Karpas-422 (cell line): ENCODE measurements around the gene KCTD20. TPM values are rescaled to one million over a fixed set of nuclear protein-coding genes. Genes with fewer than 3 reads are reported as not detected.
"Not testable (repeated sequence)": the region's sequence is repeated elsewhere in the genome, so short reads cannot be mapped to it uniquely, and the experiment has no call there.

Experiments used
- DNase-seq: peaks from one replicate; pipeline ENCODE4 v3.0.0-alpha.2; 2015
- H2AFZ ChIP-seq: fragments of 200-600 bp; sonication (generic); 2 replicates; pipeline ENCODE4 v1.6.1; 2014; ENCODE audit warnings: antibody characterized with exemption, low read length, mixed read lengths
- H3K27ac ChIP-seq: fragments of 200-600 bp; sonication (generic); 2 replicates; pipeline ENCODE4 v1.5.1; 2014; ENCODE audit warnings: mild to moderate bottlenecking, low read length, moderate library complexity
- H3K27me3 ChIP-seq: fragments of 200-600 bp; sonication (generic); 2 replicates; pipeline ENCODE4 v1.6.1; 2014; ENCODE audit warnings: low read length, mixed read lengths
- H3K36me3 ChIP-seq: fragments of 200-600 bp; sonication (generic); 2 replicates; pipeline ENCODE4 v1.6.1; 2014; ENCODE audit warnings: low read length, mixed read lengths; ENCODE audit not compliant: insufficient read depth
- H3K4me1 ChIP-seq: fragments of 200-600 bp; sonication (generic); 2 replicates; pipeline ENCODE4 v1.6.1; 2014; ENCODE audit warnings: mild to moderate bottlenecking, low read length, mixed read lengths
- H3K4me2 ChIP-seq: fragments of 200-600 bp; sonication (generic); 2 replicates; pipeline ENCODE4 v1.6.1; 2014; ENCODE audit warnings: low read length, low read depth, mild to moderate bottlenecking; ENCODE audit not compliant: poor library complexity, severe bottlenecking
- H3K4me3 ChIP-seq: fragments of 200-600 bp; sonication (generic); 2 replicates; pipeline ENCODE4 v1.5.1; 2014; ENCODE audit warnings: mild to moderate bottlenecking, antibody characterized with exemption, low read length, mixed read lengths
- H3K79me2 ChIP-seq: fragments of 200-600 bp; sonication (generic); 2 replicates; pipeline ENCODE4 v1.6.1; 2014; ENCODE audit warnings: mild to moderate bottlenecking, low read length, mixed read lengths
- H3K9ac ChIP-seq: fragments of 200-600 bp; sonication (generic); 2 replicates; pipeline ENCODE4 v1.6.0; 2014; ENCODE audit warnings: low read length
- H3K9me2 ChIP-seq: fragments of 200-600 bp; sonication (generic), shearing (Covaris generic); replicated peaks from 2 replicates; pipeline ENCODE4 v1.6.0; 2014; ENCODE audit warnings: mild to moderate bottlenecking, low read length, moderate library complexity; ENCODE audit not compliant: insufficient read depth
- H3K9me3 ChIP-seq: fragments of 300-700, 200-600 bp; sonication (generic); 2 replicates; pipeline ENCODE4 v1.6.1; 2014; ENCODE audit warnings: low read length, mixed read lengths
- H4K20me1 ChIP-seq: fragments of 200-600 bp; sonication (generic); 2 replicates; pipeline ENCODE4 v1.6.1; 2014; ENCODE audit warnings: mild to moderate bottlenecking, antibody characterized with exemption, low read length, low read depth; ENCODE audit not compliant: insufficient read depth
- total RNA-seq: library from RNA; depleted of rRNA; stranded (reverse); fragments of >200 nt; shearing (Covaris generic); gene quantifications from 2 replicates; pipeline ENCODE4 v1.2.3, GENCODE V29; 2014; ENCODE audit warnings: low replicate concordance

The KCTD20 gene
- total RNA-seq, 1 experiment from 2014 or later: 94.5 TPM

- Histone ChIP-seq H3K4me1 (peaks cover 7% of the 10 kb centered on the region; the same call in 1 of the 2 replicates), H3K36me3 (peaks cover 17% of the 10 kb centered on the region; the same call in 1 of the 2 replicates), H4K20me1 (peaks cover 3% of the 10 kb centered on the region; the same call in 1 of the 2 replicates), H2AFZ (no peak overlapping the region), H3K4me3 (no peak overlapping the region), H3K9me3 (no peaks in the 10 kb centered on the region), H3K27ac (no peak overlapping the region), H3K9ac (no peak overlapping the region), H3K79me2 (peaks cover 68% of the 10 kb centered on the region), H3K27me3 (no peaks in the 10 kb centered on the region), H3K4me2 (no peak overlapping the region), H3K9me2 (no peaks in the 10 kb centered on the region)
- no peak for DNase-seq
Observed at GRCh38 chr6:36469946-36470345, 27.1 kb downstream of the KCTD20 start.

- Histone ChIP-seq H3K27me3 (no peaks in the 10 kb centered on the region), H4K20me1 (peaks cover 3% of the 10 kb centered on the region; the same call in 1 of the 2 replicates), H3K36me3 (peaks cover 36% of the 10 kb centered on the region), H3K9me2 (no peaks in the 10 kb centered on the region), H3K9ac (no peak overlapping the region), H3K4me1 (no peaks in the 10 kb centered on the region), H3K79me2 (peaks cover 26% of the 10 kb centered on the region), H3K4me2 (no peak overlapping the region), H3K4me3 (no peak overlapping the region), H3K9me3 (no peaks in the 10 kb centered on the region), H3K27ac (no peak overlapping the region), H2AFZ (no peak overlapping the region)
- no peak for DNase-seq
Observed at GRCh38 chr6:36478051-36478526, 35.3 kb downstream of the KCTD20 start.

- no peak overlapping the region for H3K4me3 ChIP-seq
- no peaks in the 10 kb centered on the region for H3K27me3 ChIP-seq
- H4K20me1 ChIP-seq: peaks cover 3% of the 10 kb centered on the region; the same call in 1 of the 2 replicates
- H3K9me2 ChIP-seq: no peaks in the 10 kb centered on the region
- no peak for DNase-seq
- no peak overlapping the region for H3K4me2 ChIP-seq
- no peaks in the 10 kb centered on the region for H3K4me1 ChIP-seq
- H3K27ac ChIP-seq: no peak overlapping the region
- no peak overlapping the region for H3K9ac ChIP-seq
- H3K79me2 ChIP-seq: peaks cover 25% of the 10 kb centered on the region
- no peaks in the 10 kb centered on the region for H3K9me3 ChIP-seq
- H2AFZ ChIP-seq: no peak overlapping the region
- H3K36me3 ChIP-seq: peaks cover 39% of the 10 kb centered on the region
Observed at GRCh38 chr6:36479256-36479655, 36.5 kb downstream of the KCTD20 start.

GRCh38 chr6:36483326-36483725, 40.5 kb downstream of the KCTD20 start:
- H3K36me3 ChIP-seq: peaks cover 54% of the 10 kb centered on the region

GRCh38 chr6:36484736-36485135, 41.9 kb downstream of the KCTD20 start:
- Histone ChIP-seq H3K4me1 (peaks cover 4% of the 10 kb centered on the region; the same call in 1 of the 2 replicates), H3K27ac (no peak overlapping the region), H3K4me3 (no peak overlapping the region), H2AFZ (no peak overlapping the region), H3K9me3 (no peaks in the 10 kb centered on the region), H4K20me1 (no peaks in the 10 kb centered on the region), H3K4me2 (no peak overlapping the region), H3K36me3 (peaks cover 61% of the 10 kb centered on the region), H3K27me3 (no peaks in the 10 kb centered on the region), H3K79me2 (peaks cover 6% of the 10 kb centered on the region; the same call in 1 of the 2 replicates), H3K9ac (no peak overlapping the region), H3K9me2 (no peaks in the 10 kb centered on the region)
- no peak for DNase-seq

More at GRCh38 chr6:36483326-36483725, 40.5 kb downstream of the KCTD20 start:
- not testable (repeated sequence) for H3K9me3 ChIP-seq, H3K4me3 ChIP-seq, H3K9ac ChIP-seq, H3K9me2 ChIP-seq, H3K79me2 ChIP-seq, H3K27me3 ChIP-seq, H2AFZ ChIP-seq, DNase-seq, H3K4me1 ChIP-seq, H3K27ac ChIP-seq, H3K4me2 ChIP-seq, H4K20me1 ChIP-seq

GRCh38 chr6:36487698-36488097, 44.9 kb downstream of the KCTD20 start:
- Histone ChIP-seq H3K4me1 (peaks cover 5% of the 10 kb centered on the region; the same call in 1 of the 2 replicates), H3K9me3 (no peaks in the 10 kb centered on the region), H3K9me2 (no peaks in the 10 kb centered on the region), H3K27me3 (no peaks in the 10 kb centered on the region), H3K79me2 (0 out of 2 replicates have a peak, but pooled peaks cover 3% of the 10 kb centered on the region), H3K36me3 (peaks cover 50% of the 10 kb centered on the region), H4K20me1 (no peaks in the 10 kb centered on the region), H3K27ac (no peak overlapping the region), H3K4me2 (no peak overlapping the region), H3K4me3 (no peak overlapping the region), H3K9ac (no peak overlapping the region), H2AFZ (no peak overlapping the region)
- no peak for DNase-seq

GRCh38 chr6:36488221-36488620, 45.4 kb downstream of the KCTD20 start:
- Histone ChIP-seq H3K36me3 (peaks cover 50% of the 10 kb centered on the region), H3K9ac (no peak overlapping the region), H3K4me3 (no peak overlapping the region)

GRCh38 chr6:36489426-36489825, 46.6 kb downstream of the KCTD20 start:
- Histone ChIP-seq H3K9me2 (no peaks in the 10 kb centered on the region), H3K4me2 (no peak overlapping the region), H4K20me1 (no peaks in the 10 kb centered on the region), H3K27ac (no peak overlapping the region), H3K4me1 (peaks cover 5% of the 10 kb centered on the region; the same call in 1 of the 2 replicates), H2AFZ (no peak overlapping the region), H3K9me3 (no peaks in the 10 kb centered on the region), H3K79me2 (0 out of 2 replicates have a peak, but pooled peaks cover 3% of the 10 kb centered on the region), H3K4me3 (no peak overlapping the region), H3K9ac (no peak overlapping the region), H3K36me3 (peaks cover 43% of the 10 kb centered on the region), H3K27me3 (no peaks in the 10 kb centered on the region)
- DNase-seq: no peak

More at GRCh38 chr6:36488221-36488620, 45.4 kb downstream of the KCTD20 start:
- no peaks in the 10 kb centered on the region for H3K9me3 ChIP-seq
- no peak for DNase-seq
- no peaks in the 10 kb centered on the region for H4K20me1 ChIP-seq
- H3K27me3 ChIP-seq: no peaks in the 10 kb centered on the region
- H3K9me2 ChIP-seq: no peaks in the 10 kb centered on the region
- H3K4me2 ChIP-seq: no peak overlapping the region
- peaks cover 5% of the 10 kb centered on the region; the same call in 1 of the 2 replicates for H3K4me1 ChIP-seq
- 0 out of 2 replicates have a peak, but pooled peaks cover 3% of the 10 kb centered on the region for H3K79me2 ChIP-seq
- H3K27ac ChIP-seq: no peak overlapping the region
- no peak overlapping the region for H2AFZ ChIP-seq
